Stimulated activated CD8-positive, alpha-beta memory T cell treated with anti-CD3 and anti-CD28 coated beads, Interleukin-12 subunit alpha, Interleukin-12 subunit beta, amount 100 ng/mL, for 24 hours (primary cell): ENCODE measurements around the gene NFAM1.

Source experiments
- DNase-seq: peaks from one replicate; pipeline ENCODE4 v3.0.0-alpha.2; 2020; ENCODE audit errors: extremely low read depth

NFAM1 gene

DNA sequence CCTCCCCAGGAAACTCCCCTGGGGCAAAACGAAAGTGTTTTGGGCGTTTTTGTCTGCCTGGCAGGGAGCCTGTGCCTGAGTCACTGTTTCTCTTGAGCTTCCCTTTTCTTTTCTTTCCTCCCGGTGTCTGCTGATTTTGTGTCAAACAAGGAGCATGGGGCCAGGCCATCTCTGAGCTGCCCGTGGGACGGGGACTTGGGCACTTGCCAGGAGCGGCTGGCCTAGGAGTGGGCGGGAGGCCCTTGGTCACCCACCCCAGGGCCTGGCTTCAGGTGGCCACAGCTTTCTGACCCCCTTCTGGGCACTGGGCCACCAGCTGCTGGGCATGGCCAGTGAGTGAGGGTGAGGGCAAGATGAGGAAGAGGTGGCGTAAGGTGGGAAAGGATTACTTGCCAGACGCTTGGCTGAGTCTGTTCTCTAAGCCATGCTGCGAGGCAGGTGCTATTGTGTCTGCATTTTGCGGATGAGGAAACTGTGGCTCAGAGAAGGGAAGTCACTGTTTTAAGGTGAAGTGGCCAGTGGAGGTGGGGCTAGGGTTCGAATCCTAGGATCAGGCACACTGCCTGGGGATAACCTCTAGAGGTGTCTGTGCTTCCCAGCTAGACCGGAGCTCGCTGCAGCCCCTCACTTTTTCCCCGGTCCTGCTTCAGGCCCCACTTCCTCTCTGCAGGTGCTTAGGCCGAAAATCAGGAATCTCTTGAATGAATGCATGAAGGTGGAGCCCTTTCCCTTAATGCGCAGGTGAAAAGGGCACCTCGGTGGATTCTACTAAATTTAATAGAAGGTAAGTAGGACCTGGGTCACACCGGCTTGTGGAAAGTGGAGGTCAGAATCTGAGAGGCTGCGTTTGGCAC is 7.8 kb upstream of the NFAM1 start:
- no peak for DNase-seq

DNA sequence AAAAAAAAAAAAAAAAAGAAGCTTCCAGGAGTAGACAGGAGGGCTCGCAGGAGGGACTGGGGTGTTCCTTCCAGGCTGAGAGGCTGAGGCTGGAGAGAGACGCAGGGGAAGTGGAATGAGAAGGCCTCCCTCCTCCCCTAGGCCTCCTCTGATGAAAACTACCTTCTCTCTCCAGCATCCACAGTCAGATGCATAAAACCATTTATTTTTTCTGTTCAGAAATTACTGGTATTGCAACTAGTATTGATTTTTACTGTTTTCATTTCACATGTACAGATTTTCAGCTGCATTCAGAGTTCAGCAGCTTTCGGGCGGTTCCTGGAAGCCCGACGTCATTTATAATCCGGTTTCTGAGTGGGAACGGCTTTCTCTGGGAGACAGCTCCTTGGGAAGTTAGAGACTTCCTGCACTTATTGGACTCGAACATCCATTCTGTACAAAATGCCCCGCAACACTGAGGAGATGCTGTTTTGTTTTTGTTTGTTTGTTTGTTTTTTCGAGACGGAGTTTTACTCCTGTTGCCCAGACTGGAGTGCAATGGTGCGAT is 6.9 kb upstream of the NFAM1 start:
- no peak for DNase-seq

DNA sequence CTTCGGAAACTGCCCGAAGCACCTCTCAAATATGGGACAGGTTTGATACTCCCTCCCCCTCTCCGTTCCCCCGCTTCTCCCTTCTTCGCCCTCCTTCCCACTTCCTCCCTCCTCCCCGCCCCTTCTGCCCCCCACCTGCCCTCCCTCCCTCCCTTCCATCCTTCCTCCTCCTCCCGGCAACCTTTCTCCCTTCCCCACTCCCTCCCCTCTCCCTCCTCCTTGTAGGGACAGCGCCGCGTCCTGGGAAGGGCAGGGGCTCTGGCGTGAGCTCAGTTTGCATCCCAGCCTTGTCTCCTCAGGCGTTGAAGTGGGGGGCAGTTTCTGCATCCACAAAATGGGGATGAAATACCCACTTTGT is 6.1 kb upstream of the NFAM1 start:
- no peak for DNase-seq

DNA sequence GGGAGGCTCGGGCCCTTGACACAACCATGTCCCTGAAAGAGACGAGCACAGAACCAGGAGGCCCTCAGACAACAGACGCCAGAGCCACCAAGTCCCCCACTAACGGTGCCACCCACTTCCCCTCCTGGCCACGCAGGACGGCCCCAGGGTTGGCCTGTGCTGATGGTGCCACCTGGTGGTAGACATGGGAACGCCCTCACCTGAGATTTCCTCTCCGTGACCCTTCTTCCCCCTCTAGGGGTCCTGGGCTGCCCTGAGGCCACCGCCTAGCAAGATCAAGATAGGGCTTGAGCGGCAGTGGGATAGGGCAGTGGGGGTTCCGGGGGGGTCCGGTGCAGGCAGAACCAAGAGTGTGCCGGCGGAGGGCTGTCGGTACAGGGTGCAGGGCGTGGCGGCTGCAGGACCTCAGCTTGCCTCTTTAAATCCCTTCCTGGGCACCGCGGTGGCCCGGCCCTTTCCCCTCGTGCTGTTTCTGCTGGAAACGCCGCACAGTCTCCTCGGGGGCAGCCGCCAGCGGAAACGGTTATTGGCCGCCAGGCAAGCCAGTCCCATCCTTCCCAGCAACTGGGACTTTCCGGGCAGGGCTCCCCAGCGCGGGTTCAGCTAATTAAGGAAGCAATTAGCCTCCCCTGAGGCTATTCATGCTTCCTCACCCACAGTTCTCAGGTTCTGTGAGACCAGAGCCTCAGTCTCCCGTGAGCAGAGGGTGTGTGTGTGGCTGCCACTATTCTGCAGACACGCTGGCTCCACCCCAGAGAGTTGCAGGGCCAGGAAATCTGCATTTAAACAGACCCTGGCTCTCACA is 5.5 kb upstream of the NFAM1 start:
- DNase-seq: peak; percentile 51

DNA sequence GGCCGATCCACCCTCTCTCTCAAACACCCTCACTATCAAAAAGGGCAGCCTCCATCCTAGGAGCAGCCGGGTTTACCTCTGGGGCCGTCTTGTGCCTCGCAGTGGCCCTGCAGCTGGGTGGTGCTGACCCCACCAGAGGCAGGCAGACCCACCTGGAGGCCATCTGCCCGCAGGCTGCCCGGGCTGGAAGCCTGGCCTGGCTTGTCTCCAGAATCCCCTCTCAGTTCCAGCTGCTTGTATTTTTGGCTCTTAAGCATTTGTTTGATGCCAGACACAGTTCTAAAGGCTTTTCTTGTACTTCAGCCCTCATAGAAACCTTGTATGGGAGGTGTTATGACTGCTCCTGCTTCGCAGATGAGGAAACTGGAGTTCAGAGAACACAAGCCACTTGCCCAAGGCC is 4.2 kb upstream of the NFAM1 start:
- DNase-seq: no peak

DNA sequence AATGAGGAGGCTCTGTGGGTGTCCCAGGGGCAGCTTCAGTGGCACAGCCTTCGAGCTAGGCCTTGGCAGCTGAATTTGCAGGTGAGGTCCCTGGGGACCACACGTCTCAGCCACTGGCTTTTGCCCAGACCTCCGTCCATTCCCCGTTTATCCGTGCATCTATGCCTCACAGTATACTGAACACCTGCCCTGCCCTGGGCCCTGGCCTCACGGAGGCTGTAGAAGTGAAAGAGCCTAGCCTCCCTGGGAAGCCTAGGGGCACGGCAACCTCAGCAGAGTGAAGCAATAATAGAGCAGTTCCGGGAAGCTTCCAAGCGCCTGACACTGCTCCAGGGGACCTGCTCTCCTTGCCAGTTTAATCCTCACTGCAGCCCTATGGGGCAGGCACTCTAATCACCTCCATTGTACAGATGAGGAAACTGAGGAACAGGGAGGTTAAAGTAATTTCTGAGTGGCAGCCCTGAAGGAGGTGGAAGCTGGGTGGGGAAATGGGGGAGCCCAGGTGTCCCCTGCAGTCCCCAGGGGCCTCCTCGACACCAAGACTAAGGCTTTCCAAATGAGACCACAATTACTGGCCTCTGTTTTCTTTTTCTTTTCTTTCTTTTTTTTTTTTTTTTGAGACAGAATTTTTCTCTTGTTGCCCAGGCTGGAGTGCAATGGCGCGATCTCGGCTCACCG is 2.7 kb upstream of the NFAM1 start:
- no peak for DNase-seq

DNA sequence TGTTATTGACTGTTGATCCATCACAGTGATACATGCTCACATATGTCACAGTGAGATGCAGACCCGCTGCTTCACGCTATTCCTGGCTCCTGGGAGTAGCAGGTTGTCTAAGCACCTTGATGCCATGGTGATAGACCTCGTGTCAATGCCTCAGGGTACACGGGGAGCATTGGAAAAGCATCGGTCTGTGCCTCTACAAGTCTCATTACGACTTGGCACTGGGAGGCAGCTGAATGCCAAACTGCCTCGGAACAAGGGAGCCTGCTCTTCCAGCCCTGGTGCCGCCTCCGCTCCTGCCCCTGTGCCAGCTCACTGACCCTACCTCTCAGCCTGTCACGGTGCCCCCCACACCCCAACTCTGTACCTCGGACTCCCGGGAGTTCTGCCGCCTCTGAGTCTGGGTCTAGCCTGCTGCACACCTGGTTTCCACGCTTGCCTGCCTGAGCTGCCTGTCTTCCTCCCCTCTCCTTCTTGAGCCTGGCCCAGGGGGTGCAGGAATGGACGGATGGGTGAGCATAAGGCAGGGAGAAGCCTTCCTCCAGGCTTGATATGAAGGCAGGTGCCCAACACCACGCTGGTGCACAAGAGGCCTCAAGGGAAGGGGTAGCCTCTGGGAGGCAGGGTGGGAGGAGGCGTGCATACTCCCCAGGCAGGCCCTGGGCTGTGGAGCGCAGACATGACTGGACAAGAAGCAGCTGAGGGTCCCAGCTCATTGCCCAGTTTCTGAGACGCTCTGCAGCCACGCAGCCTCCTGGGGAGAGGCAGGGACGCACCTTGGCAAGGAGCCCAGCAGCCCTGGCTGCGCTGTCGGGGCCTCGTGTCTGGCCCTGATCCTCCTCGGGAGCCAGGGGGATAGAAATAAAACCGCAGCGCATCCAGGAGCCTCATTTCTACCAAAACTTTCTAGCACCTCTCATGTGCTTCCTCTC is 1.8 kb upstream of the NFAM1 start:
- DNase-seq: no peak

DNA sequence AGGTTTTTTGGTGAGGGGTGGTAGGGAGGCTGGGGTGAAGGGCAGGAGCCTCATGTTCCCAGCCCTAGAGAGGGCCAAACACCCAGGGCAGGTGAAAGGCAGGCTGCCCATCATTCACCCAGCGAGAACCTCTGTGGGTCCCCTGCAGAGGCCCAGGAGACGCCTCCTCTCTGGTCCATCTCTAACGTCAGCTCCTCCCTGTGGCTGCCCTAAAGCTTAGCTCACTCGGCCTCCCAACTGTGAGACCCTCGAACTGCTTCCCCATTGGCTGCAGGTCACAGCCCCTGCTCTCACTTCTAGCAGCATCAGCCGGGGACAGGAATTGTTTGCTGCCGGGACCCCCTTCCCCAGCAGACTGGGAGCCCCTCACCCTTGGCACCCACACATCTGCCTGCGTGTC is 615 bp upstream of the NFAM1 start:
- no peak for DNase-seq

DNA sequence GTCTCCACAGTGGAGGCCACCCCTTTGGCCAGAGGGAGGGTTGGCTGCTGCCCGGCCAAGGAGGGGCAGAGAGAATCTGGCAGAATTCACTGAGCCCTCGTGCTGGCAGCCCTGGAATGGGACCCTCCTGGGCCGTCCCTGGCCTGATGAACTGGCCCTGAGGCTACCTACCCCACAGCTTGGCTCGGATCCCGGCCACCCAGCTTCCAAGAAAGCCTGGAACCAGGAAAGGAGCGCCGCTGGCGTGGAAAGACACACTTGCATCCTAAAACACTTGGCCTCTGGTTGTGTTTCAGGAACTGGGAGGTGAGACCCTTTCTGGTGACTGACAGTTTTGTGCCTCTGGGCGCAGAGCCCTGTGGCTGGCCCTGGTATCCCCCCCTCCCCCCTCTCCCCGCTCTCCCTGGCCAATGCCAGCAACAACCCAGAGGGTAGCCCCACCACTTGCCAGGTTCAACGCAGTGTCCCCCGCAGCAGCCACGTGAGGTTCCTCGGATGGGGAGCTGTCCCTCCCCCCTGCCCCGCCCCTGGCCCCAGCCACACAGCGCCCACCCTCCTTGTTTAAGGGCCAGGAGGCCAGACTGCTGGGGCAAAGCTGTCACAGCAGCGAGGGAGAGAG is 693 bp downstream of the NFAM1 start:
- no peak for DNase-seq

DNA sequence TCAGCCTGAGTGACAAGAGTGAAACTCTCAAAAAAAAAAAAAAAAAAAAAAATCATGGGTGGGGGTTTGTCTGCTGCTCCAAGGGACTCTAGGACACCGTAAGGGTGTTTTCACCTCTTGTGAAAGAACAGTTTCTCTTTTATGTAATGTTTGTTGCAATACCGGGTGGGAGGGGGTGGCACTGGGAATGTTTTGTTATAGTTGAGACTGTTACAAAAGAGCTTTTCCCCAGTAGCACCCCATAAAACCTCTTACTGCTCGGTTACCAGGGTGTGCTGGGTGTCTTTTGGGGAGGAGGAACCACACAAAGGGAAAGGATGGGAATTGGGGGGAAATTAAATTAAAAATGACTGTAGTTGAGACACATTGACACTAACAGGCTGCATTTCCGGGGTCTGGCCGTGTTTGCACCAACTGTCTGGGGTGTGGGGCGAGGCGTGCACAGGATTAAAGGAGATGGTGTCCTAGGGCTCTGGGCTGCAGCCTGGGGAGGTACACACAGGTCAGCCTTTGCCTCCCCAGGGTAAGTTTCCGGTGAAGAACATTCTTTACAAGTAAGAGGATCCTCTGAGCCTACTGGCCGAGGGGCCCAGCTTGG is 1.6 kb downstream of the NFAM1 start:
- DNase-seq: no peak

DNA sequence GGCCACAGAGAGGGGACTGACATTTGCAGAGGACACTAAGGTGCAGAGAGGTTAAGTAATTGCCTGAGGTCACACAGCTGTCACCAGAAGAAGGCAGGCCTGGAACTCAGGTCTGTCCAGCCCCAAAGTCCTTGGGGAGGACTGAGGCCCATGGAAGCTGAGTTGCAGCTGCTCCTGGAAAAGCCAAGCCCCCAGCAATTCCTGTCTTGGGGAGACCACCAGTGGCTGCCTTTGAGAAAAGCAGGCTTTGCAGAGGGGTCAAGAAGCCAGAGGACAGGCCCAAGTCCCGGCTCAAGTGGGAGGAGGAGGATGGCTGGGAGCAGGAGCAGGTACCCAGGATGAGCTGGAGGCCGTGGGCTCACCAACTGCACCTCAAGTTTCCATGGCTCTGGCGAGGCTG is 3.4 kb downstream of the NFAM1 start:
- no peak for DNase-seq

DNA sequence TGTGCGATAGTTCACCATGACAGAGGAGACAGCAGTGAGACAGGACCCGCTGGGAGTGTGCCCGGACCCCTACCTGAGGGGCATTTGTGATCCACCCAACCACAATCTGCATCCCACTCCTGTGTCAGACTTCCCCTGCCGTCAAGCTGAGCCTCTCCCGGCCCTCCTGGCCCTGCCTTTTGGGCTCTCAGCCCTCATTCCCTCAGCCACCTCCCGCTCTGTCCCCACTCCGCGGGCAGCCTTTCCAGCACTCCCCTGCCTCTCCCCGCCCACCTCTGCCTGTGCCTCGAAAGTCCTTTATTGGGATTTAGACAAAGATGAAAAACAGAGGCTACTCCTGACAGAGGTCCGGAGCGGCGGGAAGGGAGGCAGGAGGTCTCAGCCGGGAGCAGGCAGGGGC is 4.2 kb downstream of the NFAM1 start:
- DNase-seq: no peak

DNA sequence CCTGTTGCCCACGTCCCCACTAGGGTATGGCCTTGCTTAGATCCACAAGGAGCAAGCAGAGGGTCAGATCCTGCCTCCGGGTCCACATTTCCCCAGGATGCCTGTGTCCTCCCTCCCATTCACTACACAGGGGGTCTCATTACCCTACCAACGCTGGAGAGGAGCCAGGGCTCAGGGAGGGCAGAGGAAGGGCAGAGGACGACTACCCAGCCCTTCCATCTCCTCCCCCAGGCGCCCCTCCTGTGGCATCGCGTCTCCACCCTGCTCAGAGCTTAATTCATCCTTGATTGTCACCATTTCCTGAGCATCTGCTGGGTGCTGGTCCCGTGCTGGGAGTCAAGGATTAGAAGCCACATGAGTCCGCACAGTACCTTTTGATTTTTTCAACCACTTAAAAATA is 5.0 kb downstream of the NFAM1 start:
- DNase-seq: no peak

DNA sequence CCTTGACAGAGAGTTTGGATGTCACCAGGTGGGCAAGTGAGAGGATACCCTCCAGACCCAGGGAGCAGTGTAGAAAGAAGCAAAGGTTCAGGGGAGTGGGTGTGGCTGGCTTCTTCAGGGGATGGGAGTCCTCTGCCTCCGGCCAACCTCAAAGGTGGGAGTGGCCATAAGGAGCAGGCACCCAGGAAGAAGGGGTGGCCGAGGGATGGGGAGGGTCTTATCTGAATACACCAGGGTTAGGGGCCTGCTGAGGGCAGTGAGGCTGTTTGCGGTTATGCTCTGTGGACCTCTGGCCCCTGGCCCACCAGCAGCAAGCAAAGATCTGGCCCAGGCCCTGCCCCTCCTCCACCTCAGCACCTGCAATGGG is 6.2 kb downstream of the NFAM1 start:
- DNase-seq: no peak

DNA sequence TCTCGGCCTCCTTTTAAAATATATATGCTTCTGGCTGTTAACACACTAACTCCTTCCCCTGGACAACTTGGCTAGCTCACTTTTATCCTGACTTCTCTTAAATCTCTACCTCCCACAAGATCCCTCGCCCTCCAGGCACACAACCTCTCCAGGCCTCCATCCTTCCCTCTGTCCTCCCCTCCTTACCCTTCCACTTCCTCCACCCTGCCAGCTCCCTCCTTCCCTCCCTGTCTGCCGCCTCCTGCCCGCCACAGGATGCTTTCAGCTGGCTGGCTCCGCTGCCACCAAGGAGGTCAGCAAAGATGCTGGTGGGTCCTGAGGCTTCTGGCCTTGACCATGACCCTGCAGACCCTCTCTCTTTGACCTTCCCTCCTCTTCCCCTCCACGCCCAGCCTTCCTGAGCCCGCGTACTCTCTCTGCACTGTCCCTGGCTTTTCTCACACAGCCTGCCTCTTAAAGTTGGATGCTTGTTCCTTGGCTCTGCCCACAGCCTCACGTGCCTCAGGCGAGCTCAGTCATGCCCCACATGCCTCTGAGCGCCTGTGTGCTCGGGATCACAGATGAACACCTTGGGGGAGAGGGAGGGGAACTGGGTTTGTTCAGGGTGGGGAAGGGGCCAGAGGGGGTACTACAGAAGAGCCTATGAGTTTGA is 6.7 kb downstream of the NFAM1 start:
- DNase-seq: no peak

DNA sequence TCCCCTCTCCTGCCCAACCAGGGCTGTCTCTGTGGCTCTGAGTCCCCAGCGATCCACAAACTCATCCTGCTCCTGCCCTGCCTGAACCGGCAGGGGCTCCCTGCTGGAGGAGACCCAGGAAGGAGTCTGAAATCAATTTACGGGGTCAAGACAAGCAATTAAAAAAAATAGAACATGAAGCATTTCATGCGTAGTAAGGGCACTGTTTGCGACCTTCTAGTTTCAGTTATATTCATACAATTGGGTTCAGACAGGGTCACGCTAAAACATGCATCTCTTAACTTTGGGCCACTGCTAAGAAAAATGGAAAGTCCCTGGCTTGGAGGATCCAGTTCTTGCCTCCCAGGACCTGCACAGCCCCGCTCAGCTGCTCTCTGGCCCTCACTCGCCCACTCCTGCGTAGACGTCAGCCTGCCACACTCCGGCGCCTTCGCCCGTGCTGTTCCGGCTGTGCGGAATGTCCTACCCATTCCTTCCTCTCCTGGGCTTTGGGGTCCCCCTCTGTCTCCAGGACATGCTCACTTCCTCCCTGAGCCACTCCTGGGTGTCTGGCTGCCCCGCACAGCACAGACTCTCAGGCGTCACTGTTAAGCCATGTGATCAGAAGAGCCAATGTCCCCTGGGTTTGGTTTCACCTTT is 12.8 kb downstream of the NFAM1 start:
- DNase-seq: no peak

DNA sequence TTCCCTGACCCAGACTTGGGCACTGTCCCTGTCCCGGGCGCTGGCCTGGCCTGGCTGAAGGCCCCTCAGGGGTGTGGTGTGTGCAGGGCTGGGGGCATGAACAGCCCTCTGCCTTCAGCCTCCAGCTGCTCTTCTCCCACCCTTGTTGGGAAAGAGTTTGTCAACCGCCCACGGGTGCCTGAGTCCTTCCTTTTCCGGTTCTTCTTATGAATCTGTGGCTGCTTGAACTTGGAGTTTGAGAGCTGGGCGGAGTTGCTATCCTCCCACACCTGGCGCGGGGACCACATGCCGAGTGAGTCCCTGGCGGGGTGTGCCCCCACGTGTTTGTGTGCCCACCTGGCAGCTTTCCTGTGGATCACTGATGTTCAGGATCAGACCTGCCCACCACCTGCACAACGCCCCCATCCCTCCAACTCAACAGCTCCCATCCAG is 13.4 kb downstream of the NFAM1 start:
- no peak for DNase-seq

DNA sequence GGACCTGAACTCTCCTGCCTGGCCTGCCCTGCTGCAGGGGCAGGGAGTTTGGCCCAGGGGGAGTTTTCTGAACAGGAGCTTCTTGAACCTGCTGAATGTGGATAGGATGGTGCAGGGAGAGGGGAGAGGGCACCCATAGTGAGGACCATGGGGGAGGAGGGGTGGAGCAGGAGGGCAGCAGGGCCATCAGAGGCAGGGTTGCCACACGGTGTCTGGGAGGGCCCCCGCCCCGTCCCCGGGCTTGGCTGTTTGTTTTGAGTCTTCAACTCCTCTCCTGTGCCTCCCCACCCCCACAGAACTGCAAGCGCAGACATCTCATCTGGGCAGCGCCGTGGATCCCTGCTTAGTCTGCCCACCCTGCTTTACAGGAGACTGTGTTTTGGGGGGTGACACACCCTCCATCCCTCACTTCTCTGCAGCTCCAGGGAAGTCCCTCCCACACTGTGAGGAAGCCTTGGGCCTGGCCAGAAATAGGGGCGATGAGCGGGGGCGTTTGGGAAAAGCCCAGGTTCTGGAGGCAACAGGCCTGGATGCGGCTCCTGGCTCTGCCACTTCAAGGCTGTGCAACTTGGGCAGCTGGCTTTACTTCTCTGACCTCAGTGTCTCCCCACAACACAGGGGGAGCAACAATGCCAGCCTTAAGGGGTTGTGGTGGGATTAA is 14.4 kb downstream of the NFAM1 start:
- DNase-seq: no peak

DNA sequence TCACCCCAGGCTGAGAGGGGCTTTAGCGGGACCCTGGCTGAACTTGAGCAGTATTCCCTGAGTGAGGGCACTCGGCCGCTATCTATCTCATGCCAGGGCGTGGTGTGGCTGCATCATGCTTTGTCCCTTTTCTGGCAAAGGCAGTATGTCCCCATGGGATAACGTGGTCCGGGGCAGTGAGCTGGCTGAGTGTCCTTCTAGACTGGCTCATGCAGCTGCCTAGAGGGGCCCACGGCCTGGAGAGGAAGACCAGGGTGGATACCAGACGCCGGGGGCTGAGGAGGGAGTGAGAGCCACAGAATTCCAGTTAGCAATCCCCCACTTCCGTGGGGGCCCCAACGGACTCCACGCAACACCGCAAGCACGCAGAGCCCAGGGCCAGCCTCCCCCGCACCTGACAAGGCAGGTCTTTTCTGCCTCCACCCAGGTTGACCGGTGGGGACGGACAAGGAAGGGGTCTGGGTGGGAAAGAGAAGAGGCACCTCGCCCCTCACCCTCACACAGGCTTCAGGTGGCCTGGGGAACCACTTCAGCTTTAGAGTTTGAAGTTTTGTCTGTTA is 15.5 kb downstream of the NFAM1 start:
- no peak for DNase-seq
